NCI-H2171 (cell line): Measurements from ENCODE around the gene GMDS.

Experiments used
- DNase-seq: peaks from one replicate; lab custom pipeline; 2025; lab: John Stamatoyannopoulos, UW

Gene GMDS

GRCh38 chr6:1601158-1602048 is 644.0 kb downstream of the GMDS start:
- DNase-seq = no peak

GRCh38 chr6:1600764-1601157 is 644.6 kb downstream of the GMDS start:
- DNase-seq = no peak

GRCh38 chr6:1600063-1600763 is 645.2 kb downstream of the GMDS start:
- no peak for DNase-seq

- DNase-seq = no peak
These were observed 645.9 kb downstream of the GMDS start for GRCh38 chr6:1599469-1599868.

GRCh38 chr6:1598886-1599285 is 646.5 kb downstream of the GMDS start:
- DNase-seq = no peak

GRCh38 chr6:1598433-1598832 is 647.0 kb downstream of the GMDS start:
- no peak for DNase-seq

- no peak for DNase-seq
These were observed 647.5 kb downstream of the GMDS start for GRCh38 chr6:1597924-1598323.

GRCh38 chr6:1597121-1597744 is 648.2 kb downstream of the GMDS start:
- no peak for DNase-seq

GRCh38 chr6:1596088-1596852 is 649.1 kb downstream of the GMDS start:
- no peak for DNase-seq

- no peak for DNase-seq
These were observed 649.9 kb downstream of the GMDS start for GRCh38 chr6:1595271-1596087.

GRCh38 chr6:1594445-1595200 is 650.8 kb downstream of the GMDS start:
- DNase-seq = no peak

GRCh38 chr6:1593958-1594314 is 651.5 kb downstream of the GMDS start:
- DNase-seq = no peak

- DNase-seq = no peak
These were observed 652.0 kb downstream of the GMDS start for GRCh38 chr6:1593286-1593957.

GRCh38 chr6:1592852-1593251 is 652.6 kb downstream of the GMDS start:
- no peak for DNase-seq

GRCh38 chr6:1591926-1592325 is 653.5 kb downstream of the GMDS start:
- DNase-seq = no peak

GRCh38 chr6:1591243-1591642 is 654.2 kb downstream of the GMDS start:
- DNase-seq = no peak

GRCh38 chr6:1590580-1590979 is 654.8 kb downstream of the GMDS start:
- DNase-seq = no peak

GRCh38 chr6:1589208-1589607 is 656.2 kb downstream of the GMDS start:
- no peak for DNase-seq

GRCh38 chr6:1587977-1588376 is 657.4 kb downstream of the GMDS start:
- DNase-seq = no peak

- no peak for DNase-seq
These were observed 657.9 kb downstream of the GMDS start for GRCh38 chr6:1587546-1587945.
